Activated CD4-positive, CD25-positive, alpha-beta regulatory T cell treated with anti-CD3 and anti-CD28 coated beads, Interleukin-2, amount 50 U/mL, for 16 hours (primary cell): ENCODE results near the gene C11orf24.

ENCODE experiments used
- DNase-seq: peaks from one replicate; pipeline ENCODE4 v3.0.0-alpha.2; 2020; ENCODE audit warnings: low read depth, low spot score

C11orf24 gene

GRCh38 chr11:68270196-68271022 is 1.4 kb downstream of the C11orf24 start:
- DNase-seq = no peak

- no peak for DNase-seq
Observed at GRCh38 chr11:68269414-68270081, 2.2 kb downstream of the C11orf24 start.

GRCh38 chr11:68267881-68268240 is 3.9 kb downstream of the C11orf24 start:
- no peak for DNase-seq

- no peak for DNase-seq
Observed at GRCh38 chr11:68266936-68267880, 4.6 kb downstream of the C11orf24 start.

GRCh38 chr11:68266121-68266891 is 5.5 kb downstream of the C11orf24 start:
- no peak for DNase-seq

- DNase-seq = no peak
Observed at GRCh38 chr11:68264741-68265540, 6.8 kb downstream of the C11orf24 start.

GRCh38 chr11:68264244-68264643 is 7.5 kb downstream of the C11orf24 start:
- DNase-seq = no peak

- no peak for DNase-seq
Observed at GRCh38 chr11:68263444-68264035, 8.2 kb downstream of the C11orf24 start.

- DNase-seq = no peak
Observed at GRCh38 chr11:68262544-68262827, 9.3 kb downstream of the C11orf24 start.

- DNase-seq = no peak
Observed at GRCh38 chr11:68261749-68262543, 9.8 kb downstream of the C11orf24 start.

- no peak for DNase-seq
Observed at GRCh38 chr11:68261006-68261405, 10.8 kb downstream of the C11orf24 start.

GRCh38 chr11:68260484-68260883 is 11.3 kb downstream of the C11orf24 start:
- DNase-seq = no peak

GRCh38 chr11:68259122-68259959 is 12.4 kb downstream of the C11orf24 start:
- DNase-seq = no peak

GRCh38 chr11:68258363-68258765 is 13.4 kb downstream of the C11orf24 start:
- no peak for DNase-seq

GRCh38 chr11:68257477-68258362 is 14.1 kb downstream of the C11orf24 start:
- peak; percentile 80 for DNase-seq

GRCh38 chr11:68256331-68256741 is 15.4 kb downstream of the C11orf24 start:
- DNase-seq = no peak

GRCh38 chr11:68255526-68255925 is 16.2 kb downstream of the C11orf24 start:
- DNase-seq = no peak
